IMR-90 (cell line): ENCODE results near the gene IL36B. TPM values are rescaled to one million over a fixed set of nuclear protein-coding genes. Genes with fewer than 3 reads are reported as not detected.

Experiments
- ATAC-seq: fragments of 200-7000 bp; cut with Tn5 transposase; 2 replicates; pipeline ENCODE4 v1.9.1; 2020; ENCODE audit warnings: low read depth, mild to moderate bottlenecking, moderate library complexity
- BruUV-seq: library from RNA; stranded (reverse); fragments of 400-500 nt; replicated peaks from 2 replicates; lab custom pipeline; 2021; lab: Mats Ljungman, UMichigan
- CTCF ChIA-PET: fragments of 300-600 bp; formaldehyde crosslinking; extraction: SDS; loops from one replicate; lab custom pipeline; 2021; ENCODE audit warnings: antibody characterized with exemption; lab: Yijun Ruan, JAX
- POLR2A ChIA-PET: fragments of 300-600 bp; sonication (Branson Sonifier 250); formaldehyde crosslinking; loops from one replicate; lab custom pipeline; 2022; ENCODE audit warnings: antibody characterized with exemption; ENCODE audit not compliant: unreplicated experiment; lab: Charles Lee
- DNase-seq: peaks from one replicate; pipeline ENCODE4 v3.0.0; 2013
- H2AFZ ChIP-seq: replicated peaks from 2 replicates; pipeline ENCODE3; 2013; ENCODE audit warnings: low read length, mild to moderate bottlenecking; ENCODE audit not compliant: poor library complexity
- H2AK5ac ChIP-seq: 2 replicates; pipeline ENCODE4 v1.6.1; 2013; ENCODE audit warnings: low read depth, low read length, inconsistent platforms
- H2AK9ac ChIP-seq: replicated peaks from 2 replicates; pipeline ENCODE3; 2013; ENCODE audit warnings: mild to moderate bottlenecking, low read depth, low read length, moderate library complexity; ENCODE audit not compliant: poor library complexity
- H2BK120ac ChIP-seq: 2 replicates; pipeline ENCODE4 v1.6.1; 2013; ENCODE audit warnings: low read depth, low read length, inconsistent platforms
- H2BK15ac ChIP-seq: 3 replicates; pipeline ENCODE4 v1.6.1; 2013; ENCODE audit warnings: low read depth, low read length, inconsistent platforms
- H2BK20ac ChIP-seq: 2 replicates; pipeline ENCODE4 v1.6.1; 2013; ENCODE audit warnings: low read depth, mild to moderate bottlenecking, inconsistent platforms, low read length, moderate library complexity
- H2BK5ac ChIP-seq: 2 replicates; pipeline ENCODE4 v1.6.1; 2013; ENCODE audit warnings: mild to moderate bottlenecking, low read depth, low read length, inconsistent platforms; ENCODE audit not compliant: poor library complexity, severe bottlenecking
- H3K14ac ChIP-seq: replicated peaks from 2 replicates; pipeline ENCODE4 v1.6.1; 2013; ENCODE audit warnings: low read depth, low read length, inconsistent platforms
- H3K18ac ChIP-seq: 2 replicates; pipeline ENCODE4 v1.6.1; 2013; ENCODE audit warnings: low read depth, low read length, control low read depth
- H3K23ac ChIP-seq: 2 replicates; pipeline ENCODE4 v1.6.1; 2013; ENCODE audit warnings: low read depth, low read length, inconsistent platforms
- H3K27ac ChIP-seq: 2 replicates; pipeline ENCODE4 v1.5.1; 2013; ENCODE audit warnings: mild to moderate bottlenecking, control low read depth, low read length; ENCODE audit not compliant: insufficient read depth
- H3K27me3 ChIP-seq: 2 replicates; pipeline ENCODE4 v1.6.1; 2013; ENCODE audit warnings: low read length; ENCODE audit not compliant: control insufficient read depth, insufficient read depth
- H3K36me3 ChIP-seq: 2 replicates; pipeline ENCODE4 v1.6.1; 2013; ENCODE audit warnings: low read length, mixed read lengths; ENCODE audit not compliant: control insufficient read depth, insufficient read depth
- H3K4ac ChIP-seq: 2 replicates; pipeline ENCODE4 v1.6.1; 2013; ENCODE audit warnings: low read depth, low read length, inconsistent platforms
- H3K4me1 ChIP-seq: 2 replicates; pipeline ENCODE4 v1.6.1; 2013; ENCODE audit warnings: low read length, mixed read lengths; ENCODE audit not compliant: control insufficient read depth, insufficient read depth
- H3K4me2 ChIP-seq: 2 replicates; pipeline ENCODE4 v1.6.1; 2013; ENCODE audit warnings: low read depth, mild to moderate bottlenecking, control low read depth, low read length, moderate library complexity
- H3K4me3 ChIP-seq: 2 replicates; pipeline ENCODE4 v1.5.1; 2013; ENCODE audit warnings: low read depth, mild to moderate bottlenecking, control low read depth, low read length, moderate library complexity; ENCODE audit not compliant: insufficient read depth
- H3K56ac ChIP-seq: 2 replicates; pipeline ENCODE4 v1.6.1; 2013; ENCODE audit warnings: low read length, inconsistent platforms; ENCODE audit not compliant: insufficient read depth; ENCODE audit errors: extremely low read depth
- H3K79me1 ChIP-seq, 2 experiments: 2 replicates each; pipeline ENCODE4 v1.6.1; 2013; ENCODE audit warnings: low read length in 2 of 2, inconsistent platforms in 1 of 2, low read depth in 1 of 2
- H3K9ac ChIP-seq: 2 replicates; pipeline ENCODE4 v1.6.1; 2013; ENCODE audit warnings: low read depth, low read length, control low read depth
- H3K9me1 ChIP-seq: 2 replicates; pipeline ENCODE4 v1.6.1; 2013; ENCODE audit warnings: low read length, inconsistent platforms; ENCODE audit not compliant: insufficient read depth
- H3K9me3 ChIP-seq: 2 replicates; pipeline ENCODE4 v1.6.1; 2013; ENCODE audit warnings: low read length; ENCODE audit not compliant: control insufficient read depth, insufficient read depth
- H4K20me1 ChIP-seq: 2 replicates; pipeline ENCODE4 v1.6.1; 2013; ENCODE audit warnings: low read length, inconsistent platforms; ENCODE audit not compliant: insufficient read depth
- H4K5ac ChIP-seq: 2 replicates; pipeline ENCODE4 v1.6.1; 2013; ENCODE audit warnings: mild to moderate bottlenecking, low read depth, low read length, control low read depth
- H4K8ac ChIP-seq, 2 experiments: 2 replicates each; pipeline ENCODE4 v1.6.1; 2013; ENCODE audit warnings: low read depth in 2 of 2, low read length in 2 of 2, control low read depth in 1 of 2, inconsistent platforms in 1 of 2
- H4K91ac ChIP-seq: 2 replicates; pipeline ENCODE4 v1.6.1; 2013; ENCODE audit warnings: low read depth, low read length, inconsistent platforms; ENCODE audit not compliant: insufficient read depth
- BHLHE40 ChIP-seq: fragments of 150-350 bp; IDR thresholded peaks from 2 replicates; pipeline ENCODE4 v1.6.1; 2016; ENCODE audit warnings: mild to moderate bottlenecking, low read depth, low read length
- FOS ChIP-seq: fragments of 150-350 bp; IDR thresholded peaks from 2 replicates; pipeline ENCODE4 v1.6.1; 2016; ENCODE audit warnings: low read depth, low read length
- MAFK ChIP-seq: IDR thresholded peaks from 2 replicates; pipeline ENCODE4 v1.6.1; 2012; ENCODE audit warnings: low read depth, low read length, improper control_type of control experiment
- MXI1 ChIP-seq: IDR thresholded peaks from 2 replicates; pipeline ENCODE4 v1.6.1; 2012; ENCODE audit warnings: low read depth, mild to moderate bottlenecking, low read length, moderate library complexity, borderline replicate concordance
- NFE2L2 ChIP-seq: fragments of 150-350 bp; IDR thresholded peaks from 2 replicates; pipeline ENCODE4 v1.6.1; 2016; ENCODE audit warnings: low read depth, mild to moderate bottlenecking, low read length
- POLR2A ChIP-seq: IDR thresholded peaks from 2 replicates; pipeline ENCODE4 v1.6.1; 2012; ENCODE audit warnings: mild to moderate bottlenecking, low read depth, low read length
- RAD21 ChIP-seq: IDR thresholded peaks from 2 replicates; pipeline ENCODE4 v1.6.1; 2012; ENCODE audit warnings: low read length, improper control_type of control experiment
- RCOR1 ChIP-seq: IDR thresholded peaks from 2 replicates; pipeline ENCODE4 v1.6.1; 2012; ENCODE audit warnings: mild to moderate bottlenecking, low read length, improper control_type of control experiment; ENCODE audit not compliant: insufficient replicate concordance
- SMC3 ChIP-seq: fragments of 150-350 bp; IDR thresholded peaks from 2 replicates; pipeline ENCODE4 v1.6.1; 2016; ENCODE audit warnings: low read depth, mild to moderate bottlenecking, antibody characterized with exemption, low read length, moderate library complexity
- USF2 ChIP-seq: fragments of 150-350 bp; IDR thresholded peaks from 2 replicates; pipeline ENCODE4 v1.6.1; 2017; ENCODE audit warnings: mild to moderate bottlenecking, antibody characterized with exemption, low read length, low read depth
- WGBS, 2 experiments: methylation state at CpG; one replicate each; pipeline versions ENCODE4 v1.1.5 to v1.1.7; 2013; ENCODE audit warnings: missing lambda C conversion rate in 2 of 2; ENCODE audit not compliant: insufficient read length in 1 of 2; ENCODE audit errors: extremely low coverage in 2 of 2; 5-methylcytosine and 5-hydroxymethylcytosine counted together
- dilution Hi-C: fragments of 300-500 bp; cut with HindIII; formaldehyde crosslinking; loops from one replicate; pipeline ENCODE4 v1.14.3; 2018; ENCODE audit warnings: low sequenced_read_pairs; ENCODE audit not compliant: unreplicated experiment
- in situ Hi-C: fragments of 300-500 bp; cut with MboI; formaldehyde crosslinking; loops from 3 replicates; pipeline ENCODE4 v1.14.3; 2019; ENCODE audit warnings: low sequenced_read_pairs, inconsistent platforms, mixed read lengths
- intact Hi-C: fragments of 100-400 bp; cut with micrococcal nuclease; formaldehyde crosslinking; loops from 2 replicates; pipeline ENCODE4 v1.10.0; 2022
- polyA plus RNA-seq, 3 experiments: library from polyadenylated mRNA; depleted of rRNA; stranded (reverse); fragments of >200 nt; gene quantifications; 2 replicates each; pipeline ENCODE4 v1.2.3, GENCODE V29; 2012; ENCODE audit warnings: low replicate concordance in 1 of 3
- total RNA-seq: library from RNA; depleted of rRNA; stranded (reverse); fragments of >200 nt; gene quantifications from 2 replicates; pipeline ENCODE4 v1.2.3, GENCODE V29; 2012

The IL36B gene
- total and polyA plus RNA-seq, 2 of the 4 experiments (the other 2 are of a cell fraction): not detected

- no peak overlapping the region for H4K91ac ChIP-seq
- H2BK120ac ChIP-seq: no peak overlapping the region
- H3K9me3 ChIP-seq: no peaks in the 10 kb centered on the region
- H3K56ac ChIP-seq: no peak overlapping the region
- no peak overlapping the region for H3K14ac ChIP-seq
- DNase-seq: no peak
- no peak overlapping the region for H2AK5ac ChIP-seq
- H3K18ac ChIP-seq: no peak overlapping the region
- POLR2A ChIA-PET: no interaction called here
- intact Hi-C loops (no loop called here), in situ Hi-C loops (no loop called here), dilution Hi-C loops (no loop called here)
- no peak overlapping the region for H4K5ac ChIP-seq
- H2AK9ac ChIP-seq: no peak overlapping the region
- CTCF ChIA-PET: no interaction called here
- no TSS peak for BruUV-seq
- H2BK15ac ChIP-seq: no peak overlapping the region
- no peak overlapping the region for H3K27ac ChIP-seq
- 80% methylated on average over 1 of the region's 5 CpGs; no CpG with 5 or more reads in 1 of the 2 experiments for WGBS, 2 experiments
- H3K9me1 ChIP-seq: no peaks in the 10 kb centered on the region
- H2BK5ac ChIP-seq: no peak overlapping the region
- TF ChIP-seq SMC3 (no peak), FOS (no peak), BHLHE40 (no peak), RAD21 (no peak), MXI1 (no peak), POLR2A (no peak), RCOR1 (no peak), USF2 (no peak), MAFK (no peak), NFE2L2 (no peak)
- peaks cover 6% of the 10 kb centered on the region; the same call in 1 of the 2 replicates for H3K27me3 ChIP-seq
- H2AFZ ChIP-seq: no peak overlapping the region
- ATAC-seq: no peak
- H3K4ac ChIP-seq: no peak overlapping the region
- H4K8ac ChIP-seq: no peak overlapping the region
- H3K36me3 ChIP-seq: no peaks in the 10 kb centered on the region
- no peaks in the 10 kb centered on the region for H3K4me1 ChIP-seq
- H4K20me1 ChIP-seq: no peaks in the 10 kb centered on the region
- H3K4me2 ChIP-seq: no peak overlapping the region
- no peak overlapping the region for H3K23ac ChIP-seq
- H3K9ac ChIP-seq: no peak overlapping the region
- no peak overlapping the region for H2BK20ac ChIP-seq
- no peak overlapping the region for H3K4me3 ChIP-seq
- H3K79me1 ChIP-seq: no peaks in the 10 kb centered on the region
Measured at GRCh38 chr2:113092864-113093612, 40.4 kb upstream of the IL36B start.
